Measurements from ENCODE around the gene ABCC6. TPM values are rescaled to one million over a fixed set of nuclear protein-coding genes. Genes with fewer than 3 reads are reported as not detected.

The ABCC6 gene
- total RNA-seq, 1 donor from 2014 or later = 2.7 TPM

GRCh38 chr16:16110111-16110490 lies 113.2 kb downstream of the ABCC6 start:
- Mint-ChIP-seq H3K4me1 (ENCODE audit: low read depth, unreplicated experiment) (peaks cover 3% of the 10 kb centered on the region), H3K4me3 (ENCODE audit: unreplicated experiment) (no peak overlapping the region), H3K27me3 (ENCODE audit: unreplicated experiment) (peaks cover 2% of the 10 kb centered on the region), H3K27ac (ENCODE audit: unreplicated experiment) (no peak overlapping the region), H3K36me3 (ENCODE audit: unreplicated experiment) (peaks cover 5% of the 10 kb centered on the region), H3K9me3 (ENCODE audit: unreplicated experiment) (no peaks in the 10 kb centered on the region)
- TF ChIP-seq, protein P1, sequence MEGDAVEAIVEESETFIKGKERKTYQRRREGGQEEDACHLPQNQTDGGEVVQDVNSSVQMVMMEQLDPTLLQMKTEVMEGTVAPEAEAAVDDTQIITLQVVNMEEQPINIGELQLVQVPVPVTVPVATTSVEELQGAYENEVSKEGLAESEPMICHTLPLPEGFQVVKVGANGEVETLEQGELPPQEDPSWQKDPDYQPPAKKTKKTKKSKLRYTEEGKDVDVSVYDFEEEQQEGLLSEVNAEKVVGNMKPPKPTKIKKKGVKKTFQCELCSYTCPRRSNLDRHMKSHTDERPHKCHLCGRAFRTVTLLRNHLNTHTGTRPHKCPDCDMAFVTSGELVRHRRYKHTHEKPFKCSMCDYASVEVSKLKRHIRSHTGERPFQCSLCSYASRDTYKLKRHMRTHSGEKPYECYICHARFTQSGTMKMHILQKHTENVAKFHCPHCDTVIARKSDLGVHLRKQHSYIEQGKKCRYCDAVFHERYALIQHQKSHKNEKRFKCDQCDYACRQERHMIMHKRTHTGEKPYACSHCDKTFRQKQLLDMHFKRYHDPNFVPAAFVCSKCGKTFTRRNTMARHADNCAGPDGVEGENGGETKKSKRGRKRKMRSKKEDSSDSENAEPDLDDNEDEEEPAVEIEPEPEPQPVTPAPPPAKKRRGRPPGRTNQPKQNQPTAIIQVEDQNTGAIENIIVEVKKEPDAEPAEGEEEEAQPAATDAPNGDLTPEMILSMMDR (IDR thresholded peaks at IDR 0.05; ENCODE audit: partially characterized antibody, unreplicated experiment) = no peak
- DNase-seq = no peak

DNA sequence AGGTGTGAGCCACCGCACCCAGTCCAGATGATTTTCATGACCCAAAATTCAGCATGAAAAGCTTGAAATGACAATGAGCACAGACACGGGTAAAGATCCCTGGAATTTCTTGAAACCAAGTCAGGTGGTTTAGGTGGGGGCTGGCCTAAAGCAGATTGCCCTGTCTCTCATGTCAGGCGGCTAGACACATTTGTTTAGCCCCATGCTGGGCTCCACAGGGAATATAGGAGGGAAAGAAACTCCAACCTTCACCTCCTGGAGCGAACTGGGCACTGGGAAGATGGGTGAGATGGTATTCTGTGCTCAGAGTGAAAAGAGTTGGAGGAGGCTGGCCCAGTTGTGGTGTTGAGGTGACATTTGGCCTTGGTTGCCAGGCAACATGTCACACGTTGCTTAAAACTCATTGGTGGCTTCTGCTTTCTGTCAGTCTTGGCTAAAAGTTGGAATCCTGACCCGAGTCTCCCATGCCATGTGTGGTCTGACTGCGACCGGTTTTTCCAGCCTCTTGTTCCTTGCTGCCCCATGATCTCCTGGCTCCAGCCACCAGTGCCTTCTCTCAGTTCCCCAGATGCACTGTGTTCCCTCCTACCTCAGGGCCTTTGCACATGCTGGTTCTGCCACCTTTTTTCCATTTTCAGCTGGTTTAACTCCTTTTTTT lies 113.7 kb downstream of the ABCC6 start:
- Mint-ChIP-seq H3K9me3 (ENCODE audit: unreplicated experiment) (no peaks in the 10 kb centered on the region), H3K4me1 (ENCODE audit: low read depth, unreplicated experiment) (peaks cover 3% of the 10 kb centered on the region), H3K4me3 (ENCODE audit: unreplicated experiment) (no peak overlapping the region), H3K27me3 (ENCODE audit: unreplicated experiment) (peaks cover 2% of the 10 kb centered on the region), H3K36me3 (ENCODE audit: unreplicated experiment) (no peaks in the 10 kb centered on the region), H3K27ac (ENCODE audit: unreplicated experiment) (peak overlapping the region; percentile 22)
- no peak for DNase-seq
- TF ChIP-seq, protein P1 (IDR thresholded peaks at IDR 0.05; ENCODE audit: partially characterized antibody, unreplicated experiment) = no peak

DNA sequence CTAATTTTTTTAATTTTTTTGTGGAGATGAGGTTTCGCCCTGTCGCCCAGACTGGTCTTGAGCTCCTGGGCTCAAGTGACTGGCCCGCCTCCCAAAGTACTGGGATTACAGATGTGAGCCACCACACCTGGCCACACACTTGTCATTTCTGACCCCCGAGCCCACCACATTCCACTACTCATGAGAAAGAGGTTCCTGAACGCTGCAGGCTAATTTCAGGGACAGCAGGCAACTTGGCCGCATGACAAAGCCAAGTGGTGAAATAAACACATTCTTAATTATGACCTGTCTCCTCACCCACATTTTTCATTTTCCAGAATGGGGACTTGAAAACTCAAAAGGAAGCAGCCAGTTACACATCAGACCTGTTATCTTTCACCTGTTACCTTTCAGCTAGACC lies 114.5 kb downstream of the ABCC6 start:
- Mint-ChIP-seq H3K36me3 (ENCODE audit: unreplicated experiment) (peaks cover 5% of the 10 kb centered on the region), H3K27ac (ENCODE audit: unreplicated experiment) (no peak overlapping the region), H3K4me3 (ENCODE audit: unreplicated experiment) (no peak overlapping the region), H3K27me3 (ENCODE audit: unreplicated experiment) (peaks cover 4% of the 10 kb centered on the region), H3K9me3 (ENCODE audit: unreplicated experiment) (no peaks in the 10 kb centered on the region), H3K4me1 (ENCODE audit: low read depth, unreplicated experiment) (peaks cover 3% of the 10 kb centered on the region)
- TF ChIP-seq, protein P1 (IDR thresholded peaks at IDR 0.05; ENCODE audit: partially characterized antibody, unreplicated experiment) = no peak
- DNase-seq = no peak

DNA sequence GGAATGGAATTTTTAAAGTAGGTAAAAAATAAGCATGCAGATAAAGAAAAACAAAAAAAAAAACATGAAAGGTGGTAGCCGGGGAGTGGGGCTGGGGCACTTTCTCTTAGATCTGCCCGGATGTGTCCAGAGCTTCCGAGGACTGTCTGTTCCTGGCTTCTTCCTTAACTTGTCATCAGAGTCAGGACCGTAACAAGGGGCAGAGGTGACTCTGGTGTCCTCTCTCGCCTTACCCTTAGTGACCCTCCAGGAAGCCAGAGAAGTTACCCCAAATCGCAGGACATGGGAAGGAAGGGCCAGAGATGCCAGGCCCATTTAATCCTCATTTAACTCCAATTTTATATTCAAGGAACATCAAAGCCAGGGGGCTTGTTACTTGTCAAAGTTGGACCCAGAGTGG lies 115.5 kb downstream of the ABCC6 start:
- peaks cover 4% of the 10 kb centered on the region for H3K27me3 Mint-ChIP-seq (ENCODE audit: unreplicated experiment)
- peaks cover 9% of the 10 kb centered on the region for H3K36me3 Mint-ChIP-seq (ENCODE audit: unreplicated experiment)
- H3K4me3 Mint-ChIP-seq (ENCODE audit: unreplicated experiment) = no peak overlapping the region
- DNase-seq = no peak
- H3K9me3 Mint-ChIP-seq (ENCODE audit: unreplicated experiment) = no peaks in the 10 kb centered on the region
- peaks cover 3% of the 10 kb centered on the region for H3K4me1 Mint-ChIP-seq (ENCODE audit: low read depth, unreplicated experiment)
- TF ChIP-seq, protein P1 (IDR thresholded peaks at IDR 0.05; ENCODE audit: partially characterized antibody, unreplicated experiment) = no peak
- no peak overlapping the region for H3K27ac Mint-ChIP-seq (ENCODE audit: unreplicated experiment)

DNA sequence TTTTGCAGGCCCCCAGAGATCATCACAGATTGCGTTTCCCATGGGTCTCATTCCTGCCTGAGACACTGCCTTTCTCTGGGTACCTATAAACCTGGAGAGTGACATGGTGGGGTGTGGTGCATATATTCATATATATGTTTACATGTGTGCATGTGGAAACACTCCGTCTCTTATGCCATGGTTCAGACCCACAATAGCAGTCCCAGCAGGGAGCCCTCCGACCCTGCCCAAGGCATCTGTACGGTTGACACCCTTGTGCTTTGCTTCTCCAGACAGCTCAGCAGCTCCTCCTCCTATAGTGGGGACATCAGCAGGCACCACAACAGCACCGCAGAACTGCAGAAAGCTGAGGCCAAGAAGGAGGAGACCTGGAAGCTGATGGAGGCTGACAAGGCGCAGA lies 116.8 kb downstream of the ABCC6 start:
- no peak overlapping the region for H3K27ac Mint-ChIP-seq (ENCODE audit: unreplicated experiment)
- H3K9me3 Mint-ChIP-seq (ENCODE audit: unreplicated experiment) = no peaks in the 10 kb centered on the region
- DNase-seq = no peak
- TF ChIP-seq, protein P1 (IDR thresholded peaks at IDR 0.05; ENCODE audit: partially characterized antibody, unreplicated experiment) = no peak
- peaks cover 3% of the 10 kb centered on the region for H3K4me1 Mint-ChIP-seq (ENCODE audit: low read depth, unreplicated experiment)
- H3K4me3 Mint-ChIP-seq (ENCODE audit: unreplicated experiment) = no peak overlapping the region
- H3K27me3 Mint-ChIP-seq (ENCODE audit: unreplicated experiment) = peaks cover 6% of the 10 kb centered on the region
- peaks cover 9% of the 10 kb centered on the region for H3K36me3 Mint-ChIP-seq (ENCODE audit: unreplicated experiment)

All from glutamatergic neuron (in vitro differentiated cells).